Neural progenitor cell (in vitro differentiated cells): ENCODE measurements around the gene PDCL2. TPM values are rescaled to one million over a fixed set of nuclear protein-coding genes. Genes with fewer than 3 reads are reported as not detected.
A peak's percentile ranks its signal among the peaks of the same experiment; 100 is the strongest.

Source experiments
- DNase-seq: peaks from one replicate; pipeline ENCODE4 v3.0.0-alpha.2; 2016; ENCODE audit warnings: low spot score
- H2AFZ ChIP-seq: fragments of 200-600 bp; sonication (generic); replicated peaks from 2 replicates; pipeline ENCODE4 v1.6.1; 2016; ENCODE audit warnings: antibody characterized with exemption
- H3F3A ChIP-seq: fragments of 200-600 bp; sonication (generic); 2 replicates; pipeline ENCODE4 v1.6.1; 2016; ENCODE audit warnings: antibody characterized with exemption, low read depth
- H3K27ac ChIP-seq: fragments of 200-600 bp; sonication (generic); 2 replicates; pipeline ENCODE4 v1.5.1; 2016; ENCODE audit warnings: mild to moderate bottlenecking
- H3K27me3 ChIP-seq: fragments of 200-600 bp; sonication (generic); 2 replicates; pipeline ENCODE4 v1.6.1; 2016; ENCODE audit warnings: mild to moderate bottlenecking, moderate library complexity
- H3K36me3 ChIP-seq: fragments of 200-600 bp; sonication (generic); 2 replicates; pipeline ENCODE4 v1.5.1; 2016
- H3K4me1 ChIP-seq: fragments of 200-600 bp; sonication (generic); 2 replicates; pipeline ENCODE4 v1.6.1; 2016; ENCODE audit warnings: mixed run types
- H3K4me2 ChIP-seq: fragments of 200-600 bp; sonication (generic); 2 replicates; pipeline ENCODE4 v1.6.1; 2016
- H3K4me3 ChIP-seq: fragments of 200-600 bp; sonication (generic); 2 replicates; pipeline ENCODE4 v1.5.1; 2016
- H3K79me2 ChIP-seq: fragments of 200-600 bp; sonication (generic); 2 replicates; pipeline ENCODE4 v1.6.1; 2016; ENCODE audit warnings: low read depth
- H3K9ac ChIP-seq: fragments of 200-600 bp; sonication (generic); 2 replicates; pipeline ENCODE4 v1.6.1; 2016
- H3K9me3 ChIP-seq: fragments of 200-600 bp; sonication (generic); 2 replicates; pipeline ENCODE4 v1.5.1; 2016; ENCODE audit warnings: low read depth
- H4K20me1 ChIP-seq: fragments of 200-600 bp; sonication (generic); 2 replicates; pipeline ENCODE4 v1.6.1; 2016; ENCODE audit warnings: low read depth
- H3K27ac Mint-ChIP-seq: 3 replicates; pipeline ENCODE4 v1.8.0; 2021; ENCODE audit warnings: mixed read lengths
- H3K27me3 Mint-ChIP-seq: 2 replicates; pipeline ENCODE4 v1.8.0; 2022; ENCODE audit warnings: low read depth, mild to moderate bottlenecking, inconsistent platforms, moderate library complexity, mixed read lengths; ENCODE audit not compliant: insufficient read depth
- H3K36me3 Mint-ChIP-seq: 3 replicates; pipeline ENCODE4 v1.8.0; 2021; ENCODE audit warnings: mixed read lengths
- H3K4me1 Mint-ChIP-seq: 3 replicates; pipeline ENCODE4 v1.8.0; 2021; ENCODE audit warnings: mixed read lengths
- H3K4me3 Mint-ChIP-seq: 3 replicates; pipeline ENCODE4 v1.8.0; 2021; ENCODE audit warnings: mild to moderate bottlenecking, moderate library complexity, mixed read lengths
- H3K9me3 Mint-ChIP-seq: 3 replicates; pipeline ENCODE4 v1.8.0; 2020; ENCODE audit warnings: mixed read lengths
- CTCF ChIP-seq: fragments of 200-600 bp; sonication (generic); IDR thresholded peaks from 2 replicates; pipeline ENCODE4 v1.5.1; 2017; ENCODE audit warnings: antibody characterized with exemption, mild to moderate bottlenecking
- EZH2 ChIP-seq: fragments of 200-600 bp; sonication (generic); IDR thresholded peaks from 2 replicates; pipeline ENCODE4 v1.6.1; 2017; ENCODE audit warnings: antibody characterized with exemption, mild to moderate bottlenecking, moderate library complexity
- EZH2phosphoT487 ChIP-seq: fragments of 200-600 bp; sonication (generic); IDR thresholded peaks from 2 replicates; pipeline ENCODE4 v1.6.1; 2017; ENCODE audit warnings: antibody characterized with exemption
- total RNA-seq: library from RNA; depleted of rRNA; stranded (reverse); fragments of >200 nt; gene quantifications from 2 replicates; pipeline ENCODE4 v1.2.3, GENCODE V29; 2015; ENCODE audit warnings: low replicate concordance

Gene PDCL2
- total RNA-seq, 1 donor from 2014 or later, result not detected

GRCh38 chr4:55617587-55618197, 25.6 kb upstream of the PDCL2 start:
- DNase-seq, result no peak
- no peaks in the 10 kb centered on the region for H3K9me3 ChIP-seq
- peaks cover 2% of the 10 kb centered on the region for H3K9me3 Mint-ChIP-seq
- H3K27me3 ChIP-seq, result no peaks in the 10 kb centered on the region
- H3K36me3 ChIP-seq, result no peaks in the 10 kb centered on the region
- H3K79me2 ChIP-seq, result no peaks in the 10 kb centered on the region
- no peak overlapping the region for H3K9ac ChIP-seq
- peaks cover 2% of the 10 kb centered on the region for H3K36me3 Mint-ChIP-seq
- H3K27me3 Mint-ChIP-seq, result no peaks in the 10 kb centered on the region
- peaks cover 5% of the 10 kb centered on the region for H3K4me1 ChIP-seq
- H2AFZ ChIP-seq, result no peak overlapping the region
- H3K4me3 ChIP-seq, result no peak overlapping the region
- H3K27ac ChIP-seq, result no peak overlapping the region
- H4K20me1 ChIP-seq, result no peaks in the 10 kb centered on the region
- H3K4me1 Mint-ChIP-seq, result peaks cover 4% of the 10 kb centered on the region
- no peak overlapping the region for H3K4me3 Mint-ChIP-seq
- H3F3A ChIP-seq, result no peaks in the 10 kb centered on the region
- no peak overlapping the region for H3K4me2 ChIP-seq
- no peak overlapping the region for H3K27ac Mint-ChIP-seq
- TF ChIP-seq EZH2phosphoT487 (no peak), CTCF (no peak)

- Histone ChIP-seq H3K4me3 (no peak overlapping the region), H3K4me2 (no peak overlapping the region), H3K79me2 (no peaks in the 10 kb centered on the region), H3K9ac (no peak overlapping the region), H3K4me1 (peaks cover 5% of the 10 kb centered on the region), H3F3A (no peaks in the 10 kb centered on the region), H4K20me1 (no peaks in the 10 kb centered on the region), H3K27me3 (no peaks in the 10 kb centered on the region), H3K27ac (no peak overlapping the region), H3K36me3 (no peaks in the 10 kb centered on the region), H3K9me3 (no peaks in the 10 kb centered on the region), H2AFZ (no peak overlapping the region)
- no peak for TF ChIP-seq EZH2phosphoT487
- no peak for TF ChIP-seq CTCF
- no peak for TF ChIP-seq EZH2
- H3K27me3 Mint-ChIP-seq, result no peaks in the 10 kb centered on the region
- peaks cover 2% of the 10 kb centered on the region for H3K9me3 Mint-ChIP-seq
- H3K27ac Mint-ChIP-seq, result no peak overlapping the region
- peaks cover 4% of the 10 kb centered on the region for H3K4me1 Mint-ChIP-seq
- no peak for DNase-seq
- H3K4me3 Mint-ChIP-seq, result no peak overlapping the region
- peaks cover 2% of the 10 kb centered on the region for H3K36me3 Mint-ChIP-seq
Observed at GRCh38 chr4:55615008-55615407, 23.0 kb upstream of the PDCL2 start.

GRCh38 chr4:55613621-55614020, 21.6 kb upstream of the PDCL2 start:
- H3K4me1 Mint-ChIP-seq, result peaks cover 3% of the 10 kb centered on the region
- no peak overlapping the region for H3K4me3 Mint-ChIP-seq
- peaks cover 2% of the 10 kb centered on the region for H3K9me3 Mint-ChIP-seq
- H3K27ac ChIP-seq, result no peak overlapping the region
- H4K20me1 ChIP-seq, result no peaks in the 10 kb centered on the region
- H3K4me1 ChIP-seq, result peaks cover 5% of the 10 kb centered on the region
- no peaks in the 10 kb centered on the region for H3F3A ChIP-seq
- no peak overlapping the region for H3K27ac Mint-ChIP-seq
- no peak overlapping the region for H3K4me2 ChIP-seq
- H3K36me3 ChIP-seq, result no peaks in the 10 kb centered on the region
- no peaks in the 10 kb centered on the region for H3K79me2 ChIP-seq
- H3K27me3 Mint-ChIP-seq, result no peaks in the 10 kb centered on the region
- DNase-seq, result peak; percentile 26
- no peak overlapping the region for H3K9ac ChIP-seq
- no peak overlapping the region for H3K4me3 ChIP-seq
- peaks cover 2% of the 10 kb centered on the region for H3K36me3 Mint-ChIP-seq
- no peaks in the 10 kb centered on the region for H3K9me3 ChIP-seq
- H2AFZ ChIP-seq, result no peak overlapping the region
- no peak for TF ChIP-seq EZH2phosphoT487
- TF ChIP-seq EZH2, result no peak
- TF ChIP-seq CTCF, result peak; percentile 15
- H3K27me3 ChIP-seq, result no peaks in the 10 kb centered on the region
